Endodermal cell (in vitro differentiated cells): Measurements from ENCODE around the gene CLEC6A. TPM values are rescaled to one million over a fixed set of nuclear protein-coding genes. Genes with fewer than 3 reads are reported as not detected.
A peak's percentile ranks its signal among the peaks of the same experiment; 100 is the strongest.

ENCODE experiments used
- DNase-seq: peaks from one replicate; pipeline ENCODE4 v3.0.0-alpha.2; 2017
- H3K27ac ChIP-seq: 2 replicates; pipeline ENCODE4 v1.5.1; 2013; ENCODE audit warnings: mild to moderate bottlenecking, low read depth, low read length, moderate library complexity
- H3K27me3 ChIP-seq: 2 replicates; pipeline ENCODE4 v1.6.1; 2013; ENCODE audit warnings: mild to moderate bottlenecking, low read length, moderate library complexity; ENCODE audit not compliant: insufficient read depth, control insufficient read depth, poor library complexity, severe bottlenecking
- H3K36me3 ChIP-seq: 2 replicates; pipeline ENCODE4 v1.7.0; 2013; ENCODE audit warnings: mild to moderate bottlenecking, low read length, moderate library complexity; ENCODE audit not compliant: control insufficient read depth, insufficient read depth
- H3K4me1 ChIP-seq: one replicate; pipeline ENCODE4 v1.7.0; 2013; ENCODE audit warnings: low read length; ENCODE audit not compliant: control insufficient read depth, insufficient read depth
- H3K4me3 ChIP-seq: 2 replicates; pipeline ENCODE4 v1.5.1; 2013; ENCODE audit warnings: mild to moderate bottlenecking, low read length, moderate library complexity
- H3K9ac ChIP-seq: 2 replicates; pipeline ENCODE4 v1.6.1; 2013; ENCODE audit warnings: mild to moderate bottlenecking, low read length, moderate library complexity; ENCODE audit not compliant: poor library complexity, severe bottlenecking; ENCODE audit errors: extremely low read depth
- H3K9me3 ChIP-seq: 2 replicates; pipeline ENCODE4 v1.6.1; 2013; ENCODE audit warnings: mild to moderate bottlenecking, low read length, moderate library complexity; ENCODE audit not compliant: control insufficient read depth
- H3K27ac Mint-ChIP-seq: 2 replicates; pipeline ENCODE4 v1.8.0; 2020; ENCODE audit warnings: mixed read lengths
- H3K27me3 Mint-ChIP-seq: 2 replicates; pipeline ENCODE4 v1.8.0; 2021; ENCODE audit warnings: mild to moderate bottlenecking, mixed read lengths; ENCODE audit not compliant: insufficient read depth
- H3K36me3 Mint-ChIP-seq: 2 replicates; pipeline ENCODE4 v1.8.0; 2020; ENCODE audit warnings: low read depth, mixed read lengths
- H3K4me1 Mint-ChIP-seq: 2 replicates; pipeline ENCODE4 v1.8.0; 2020; ENCODE audit warnings: mixed read lengths
- H3K4me3 Mint-ChIP-seq: 2 replicates; pipeline ENCODE4 v1.8.0; 2020; ENCODE audit warnings: mild to moderate bottlenecking, moderate library complexity, mixed read lengths
- H3K9me3 Mint-ChIP-seq: 2 replicates; pipeline ENCODE4 v1.8.0; 2020; ENCODE audit warnings: mild to moderate bottlenecking, mixed read lengths
- WGBS, 2 experiments: methylation state at CpG; one replicate each; pipeline versions ENCODE4 v1.1.5 to v1.1.7; 2013; ENCODE audit warnings: missing lambda C conversion rate in 2 of 2, mixed read lengths in 1 of 2; ENCODE audit not compliant: insufficient coverage in 1 of 2, insufficient read length in 1 of 2; 5-methylcytosine and 5-hydroxymethylcytosine counted together
- total RNA-seq, 2 donors: library from RNA; stranded (reverse); fragmentation: NEBNext Ultra II Directional in 1 of 2; extraction: Animal tissue kit (Norgen Biotek cat#: 25700) in 1 of 2; gene quantifications; 2 replicates in 1 of 2; 3 replicates in 1 of 2; pipeline ENCODE4 v1.2.1, GENCODE V29; 2021
- TF ChIP-seq, protein P1 (sequence below): fragments of 200-600 bp; sonication (generic); conservative IDR thresholded peaks from 2 replicates; pipeline ENCODE4 v1.5.0; 2021; ENCODE audit warnings: antibody characterized with exemption, mild to moderate bottlenecking

CLEC6A gene
- total RNA-seq, 2 donors from 2014 or later = 0.20 TPM; not detected in 1

DNA sequence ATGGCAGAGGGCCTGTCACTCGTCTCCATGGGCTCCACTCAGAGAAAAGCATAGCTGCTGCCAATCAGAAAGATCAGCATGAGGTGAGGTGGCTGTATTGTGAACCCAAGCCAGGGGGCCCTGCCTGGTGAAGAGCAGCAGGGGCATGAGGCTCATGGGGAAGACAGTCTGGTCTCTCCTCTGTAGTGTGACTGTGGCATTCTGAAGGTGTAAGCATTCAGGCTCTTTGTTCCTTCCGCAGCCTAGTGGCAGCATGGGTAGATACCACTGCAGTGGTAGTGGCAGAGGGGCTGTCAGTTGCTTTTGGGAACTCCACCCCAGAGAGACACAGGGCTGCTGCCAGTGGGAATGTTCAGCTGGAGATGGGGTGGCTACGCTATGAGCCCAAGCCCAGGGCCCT lies 52.5 kb downstream of the CLEC6A start:
- Histone ChIP-seq H3K27me3 (no peaks in the 10 kb centered on the region), H3K4me1 (no peaks in the 10 kb centered on the region), H3K27ac (peak overlapping the region; percentile 44), H3K9ac (no peak overlapping the region), H3K36me3 (no peaks in the 10 kb centered on the region), H3K9me3 (no peaks in the 10 kb centered on the region), H3K4me3 (no peak overlapping the region)
- TF ChIP-seq, protein P1, sequence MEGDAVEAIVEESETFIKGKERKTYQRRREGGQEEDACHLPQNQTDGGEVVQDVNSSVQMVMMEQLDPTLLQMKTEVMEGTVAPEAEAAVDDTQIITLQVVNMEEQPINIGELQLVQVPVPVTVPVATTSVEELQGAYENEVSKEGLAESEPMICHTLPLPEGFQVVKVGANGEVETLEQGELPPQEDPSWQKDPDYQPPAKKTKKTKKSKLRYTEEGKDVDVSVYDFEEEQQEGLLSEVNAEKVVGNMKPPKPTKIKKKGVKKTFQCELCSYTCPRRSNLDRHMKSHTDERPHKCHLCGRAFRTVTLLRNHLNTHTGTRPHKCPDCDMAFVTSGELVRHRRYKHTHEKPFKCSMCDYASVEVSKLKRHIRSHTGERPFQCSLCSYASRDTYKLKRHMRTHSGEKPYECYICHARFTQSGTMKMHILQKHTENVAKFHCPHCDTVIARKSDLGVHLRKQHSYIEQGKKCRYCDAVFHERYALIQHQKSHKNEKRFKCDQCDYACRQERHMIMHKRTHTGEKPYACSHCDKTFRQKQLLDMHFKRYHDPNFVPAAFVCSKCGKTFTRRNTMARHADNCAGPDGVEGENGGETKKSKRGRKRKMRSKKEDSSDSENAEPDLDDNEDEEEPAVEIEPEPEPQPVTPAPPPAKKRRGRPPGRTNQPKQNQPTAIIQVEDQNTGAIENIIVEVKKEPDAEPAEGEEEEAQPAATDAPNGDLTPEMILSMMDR = peak; percentile 60
- H3K9me3 Mint-ChIP-seq = no peaks in the 10 kb centered on the region
- H3K36me3 Mint-ChIP-seq = no peaks in the 10 kb centered on the region
- WGBS, 2 experiments = 87% methylated on average over 3 of the region's 3 CpGs; no CpG with 5 or more reads in 1 of the 2 experiments
- no peaks in the 10 kb centered on the region for H3K27me3 Mint-ChIP-seq
- H3K27ac Mint-ChIP-seq = peak overlapping the region; percentile 3
- peak; percentile 78 for DNase-seq
- peaks cover 23% of the 10 kb centered on the region for H3K4me1 Mint-ChIP-seq
- no peak overlapping the region for H3K4me3 Mint-ChIP-seq

DNA sequence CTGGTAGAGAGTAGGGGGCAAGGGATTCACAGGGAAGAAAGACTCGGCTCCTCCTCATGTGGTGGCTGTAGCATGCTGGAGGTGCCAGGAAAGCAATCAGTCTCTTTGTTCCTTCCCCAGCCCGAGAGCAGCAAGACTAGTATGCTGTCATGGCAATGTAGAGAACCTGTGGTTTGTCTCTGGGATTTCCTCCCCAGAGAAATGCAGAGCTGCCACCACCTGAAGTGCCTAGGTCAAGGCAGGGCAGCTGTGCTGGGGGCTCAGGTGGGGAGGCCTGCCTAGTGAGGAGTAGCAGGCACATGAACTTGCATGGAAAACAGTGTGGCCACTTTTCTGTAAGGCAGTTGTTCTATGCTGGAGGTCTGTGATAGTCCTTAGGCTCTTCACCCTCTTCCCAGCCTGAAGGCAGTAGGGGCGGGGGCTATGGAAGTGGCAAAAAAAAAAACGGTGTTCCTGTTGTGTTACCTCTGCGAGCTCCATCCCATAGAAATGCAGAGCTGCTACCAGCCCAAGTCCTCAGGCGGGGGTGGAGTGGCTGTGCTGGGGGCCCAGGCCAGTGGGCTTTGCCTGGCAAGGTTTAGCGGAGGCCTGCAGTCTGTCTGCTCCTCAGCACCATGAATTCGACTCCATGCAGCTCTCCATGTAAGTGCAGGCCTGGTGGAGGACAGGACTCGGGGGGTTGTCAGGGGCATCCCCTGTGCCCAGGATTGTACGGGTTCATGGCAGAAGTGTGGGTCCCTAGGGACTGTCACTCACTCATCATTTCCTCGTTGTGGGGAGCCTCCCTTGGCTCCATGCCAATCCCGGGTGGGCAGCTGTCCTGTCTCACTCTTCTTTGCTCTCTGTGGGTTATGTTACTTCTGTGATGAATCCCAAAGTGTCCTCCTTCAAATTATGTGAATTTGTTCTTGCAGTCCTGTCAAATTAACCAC lies 53.4 kb downstream of the CLEC6A start:
- WGBS, 2 experiments = 77 to 80% methylated on average over 7 to 12 of the region's 12 CpGs
- Histone ChIP-seq H3K27me3 (no peaks in the 10 kb centered on the region), H3K9ac (no peak overlapping the region), H3K4me3 (no peak overlapping the region), H3K36me3 (no peaks in the 10 kb centered on the region), H3K4me1 (no peaks in the 10 kb centered on the region), H3K27ac (peak overlapping the region; percentile 44), H3K9me3 (no peaks in the 10 kb centered on the region)
- Mint-ChIP-seq H3K9me3 (no peaks in the 10 kb centered on the region), H3K36me3 (no peaks in the 10 kb centered on the region), H3K27me3 (no peaks in the 10 kb centered on the region), H3K27ac (peak overlapping the region; percentile 3), H3K4me3 (no peak overlapping the region), H3K4me1 (peaks cover 23% of the 10 kb centered on the region)
- TF ChIP-seq, protein P1 = no peak
- DNase-seq = peak; percentile 64

DNA sequence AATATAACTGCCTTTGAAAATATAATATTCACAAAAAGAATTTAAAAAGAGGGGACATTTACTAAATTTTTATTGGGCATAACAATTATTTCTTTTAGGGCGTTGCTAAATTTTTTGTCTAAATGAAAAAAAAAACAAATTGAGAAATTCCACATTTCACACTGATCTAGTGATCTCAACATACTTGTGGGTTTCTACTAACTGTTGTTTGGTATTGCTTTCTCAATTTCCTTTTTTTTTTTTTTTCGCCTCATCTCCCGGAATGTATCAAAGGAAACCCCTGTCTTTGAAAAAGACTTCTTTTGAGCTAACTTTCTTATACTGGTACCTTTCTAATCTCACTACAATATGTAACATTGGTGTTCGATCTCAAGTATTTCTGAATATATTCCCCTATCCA lies 57.5 kb downstream of the CLEC6A start, which contains the start of gene CLEC4D:
Gene CLEC4D, plus strand, starts transcription at position 248 of the 400 bp plus-strand sequence. CDS start 230 bp downstream, outside the sequence.
- 95 to 100% methylated on average over 1 to 3 of the region's 4 CpGs for WGBS, 2 experiments
- H3K9me3 Mint-ChIP-seq = no peaks in the 10 kb centered on the region
- no peaks in the 10 kb centered on the region for H3K36me3 ChIP-seq
- no peak within 1 kb of the TSS for H3K27ac ChIP-seq
- no peaks in the 10 kb centered on the region for H3K27me3 ChIP-seq
- no peaks in the 10 kb centered on the region for H3K4me1 ChIP-seq
- no peak within 1 kb of the TSS for H3K9ac ChIP-seq
- H3K36me3 Mint-ChIP-seq = no peaks in the 10 kb centered on the region
- no peak within 1 kb of the TSS for H3K27ac Mint-ChIP-seq
- no peaks in the 10 kb centered on the region for H3K9me3 ChIP-seq
- H3K4me3 Mint-ChIP-seq = no peak within 1 kb of the TSS
- TF ChIP-seq, protein P1 = no peak
- H3K4me3 ChIP-seq = no peak within 1 kb of the TSS
- no peaks in the 10 kb centered on the region for H3K27me3 Mint-ChIP-seq
- H3K4me1 Mint-ChIP-seq = peaks cover 16% of the 10 kb centered on the region
- no peak for DNase-seq
